ENCODE results near the gene MEGF8. TPM values are rescaled to one million over a fixed set of nuclear protein-coding genes. Genes with fewer than 3 reads are reported as not detected.

Gene MEGF8
- total and polyA plus RNA-seq, 9 of the 15 experiments (the other 6 are each of a cell fraction or from before 2014, with no cell fraction given) = 0.28 to 13.1 (median 3.0) TPM

- Histone ChIP-seq H3K4me3 (no peak within 1 kb of the TSS), H3K9me3 (replicated peaks; ENCODE audit: control insufficient read depth, insufficient read depth, low read depth, low read length) (no peaks in the 10 kb centered on the region), H3K9me1 (ENCODE audit: control insufficient read depth, insufficient read depth, low read length) (no peaks in the 10 kb centered on the region), H3K36me3 (ENCODE audit: control insufficient read depth, insufficient read depth, low read length) (no peaks in the 10 kb centered on the region), H2AFZ (ENCODE audit: low read depth, low read length) (no peak within 1 kb of the TSS), H3K4me1 (replicated peaks in 1 of 2; ENCODE audit: control insufficient read depth in 2 of 2, insufficient read depth in 2 of 2, low read length in 2 of 2) (peaks cover 0 to 17% of the 10 kb centered on the region in 2 experiments; a peak in 2 of 5 replicates), H3K9ac (ENCODE audit: insufficient read depth in 1 of 2, low read depth in 2 of 2, low read length in 2 of 2) (no peak within 1 kb of the TSS), H3K4me2 (ENCODE audit: insufficient read depth, low read length) (no peak within 1 kb of the TSS), H3K27me3 (ENCODE audit: control insufficient read depth in 2 of 2, insufficient read depth in 2 of 2, low read length in 2 of 2) (peaks cover 25 to 29% of the 10 kb centered on the region in 2 experiments), H3K79me2 (ENCODE audit: control insufficient read depth, insufficient read depth, low read length) (no peaks in the 10 kb centered on the region), H3K27ac (ENCODE audit: extremely low read depth, low read depth, low read length) (no peak within 1 kb of the TSS), H4K20me1 (replicated peaks; ENCODE audit: control insufficient read depth, insufficient read depth, low read length) (no peaks in the 10 kb centered on the region)
- POLR2A ChIA-PET = no interaction called here
- no peak for FAIRE-seq
- in situ Hi-C loops (cut with MboI) = no loop called here
- no TSS peak for BruUV-seq (replicated peaks)
- WGBS (ENCODE audit: insufficient coverage, low coverage, missing lambda C conversion rate) = 11% methylated on average over 11 of the region's 12 CpGs
- TF ChIP-seq DACH1 (IDR thresholded peaks at IDR 0.05; ENCODE audit: partially characterized antibody) (no peak), ZC3H8 (IDR thresholded peaks at IDR 0.05) (no peak)
- intact Hi-C loops (cut with micrococcal nuclease) = no loop called here
- CTCF ChIA-PET (ENCODE audit: low intra/inter-chr PET ratio) = interaction anchor here (1.0 kb wide), 1 partner anchor 281 kb away, joined by 3 read pairs; no protein-coding TSS in a partner anchor
- no peak for ATAC-seq
- DNase-seq (ENCODE audit: extremely low read depth in 1 of 4, low spot score in 3 of 4) = no peak
Observed at GRCh38 chr19:42389899-42390298, 64.5 kb downstream of the MEGF8 start, which contains the start of gene CNFN. TSS of gene CNFN (minus strand) at chr19:42390297. CDS start at chr19:42389037, 1,260 bp downstream.

GRCh38 chr19:42392165-42392564 lies 66.7 kb downstream of the MEGF8 start:
- H3K4me3 ChIP-seq = no peak overlapping the region
- in situ Hi-C loops (cut with MboI) = no loop called here
- H4K20me1 ChIP-seq (replicated peaks; ENCODE audit: control insufficient read depth, insufficient read depth, low read length) = no peaks in the 10 kb centered on the region
- peaks cover 1% of the 10 kb centered on the region; the same call in 1 of the 3 replicates for H3K79me2 ChIP-seq (ENCODE audit: control insufficient read depth, insufficient read depth, low read length)
- no peak overlapping the region for H3K4me2 ChIP-seq (ENCODE audit: insufficient read depth, low read length)
- DNase-seq (ENCODE audit: extremely low read depth in 1 of 4, low spot score in 3 of 4) (no peak), FAIRE-seq (no peak), ATAC-seq (no peak)
- H2AFZ ChIP-seq (ENCODE audit: low read depth, low read length) = no peak overlapping the region
- H3K27me3 ChIP-seq (ENCODE audit: control insufficient read depth in 2 of 2, insufficient read depth in 2 of 2, low read length in 2 of 2) = peaks cover 22 to 29% of the 10 kb centered on the region in 2 experiments
- no peak overlapping the region for H3K27ac ChIP-seq (ENCODE audit: extremely low read depth, low read depth, low read length)
- BruUV-seq (replicated peaks) = no TSS peak
- 9% methylated on average over 4 of the region's 4 CpGs for WGBS (ENCODE audit: insufficient coverage, low coverage, missing lambda C conversion rate)
- ChIA-PET CTCF (ENCODE audit: low intra/inter-chr PET ratio) (no interaction called here), POLR2A (interaction anchor here (0.6 to 0.7 kb wide), 2 partner anchors 39 to 1898 kb away, joined by 4 read pairs; no protein-coding TSS in a partner anchor)
- no peaks in the 10 kb centered on the region for H3K9me1 ChIP-seq (ENCODE audit: control insufficient read depth, insufficient read depth, low read length)
- intact Hi-C loops (cut with micrococcal nuclease) = no loop called here
- no peaks in the 10 kb centered on the region for H3K9me3 ChIP-seq (replicated peaks; ENCODE audit: control insufficient read depth, insufficient read depth, low read depth, low read length)
- H3K4me1 ChIP-seq (replicated peaks in 1 of 2; ENCODE audit: control insufficient read depth in 2 of 2, insufficient read depth in 2 of 2, low read length in 2 of 2) = peaks cover 9 to 21% of the 10 kb centered on the region in 2 experiments
- H3K9ac ChIP-seq (ENCODE audit: insufficient read depth in 1 of 2, low read depth in 2 of 2, low read length in 2 of 2) = no peak overlapping the region
- H3K36me3 ChIP-seq (ENCODE audit: control insufficient read depth, insufficient read depth, low read length) = no peaks in the 10 kb centered on the region
- TF ChIP-seq BMI1 (IDR thresholded peaks at IDR 0.05; ENCODE audit: low read length) = no peak
- no peak for TF ChIP-seq TAL1 (IDR thresholded peaks at IDR 0.05)
- TF ChIP-seq DACH1 (IDR thresholded peaks at IDR 0.05; ENCODE audit: partially characterized antibody) = no peak
- no peak for TF ChIP-seq TSC22D4 (tag; IDR thresholded peaks at IDR 0.05)
- no peak for TF ChIP-seq THAP12 (CRISPR knock-in tag; IDR thresholded peaks at IDR 0.05)
- no peak for TF ChIP-seq THRB (CRISPR knock-in tag; conservative IDR thresholded peaks at IDR 0.05)
- TF ChIP-seq, protein P1, sequence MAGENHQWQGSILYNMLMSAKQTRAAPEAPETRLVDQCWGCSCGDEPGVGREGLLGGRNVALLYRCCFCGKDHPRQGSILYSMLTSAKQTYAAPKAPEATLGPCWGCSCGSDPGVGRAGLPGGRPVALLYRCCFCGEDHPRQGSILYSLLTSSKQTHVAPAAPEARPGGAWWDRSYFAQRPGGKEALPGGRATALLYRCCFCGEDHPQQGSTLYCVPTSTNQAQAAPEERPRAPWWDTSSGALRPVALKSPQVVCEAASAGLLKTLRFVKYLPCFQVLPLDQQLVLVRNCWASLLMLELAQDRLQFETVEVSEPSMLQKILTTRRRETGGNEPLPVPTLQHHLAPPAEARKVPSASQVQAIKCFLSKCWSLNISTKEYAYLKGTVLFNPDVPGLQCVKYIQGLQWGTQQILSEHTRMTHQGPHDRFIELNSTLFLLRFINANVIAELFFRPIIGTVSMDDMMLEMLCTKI (IDR thresholded peaks at IDR 0.05; ENCODE audit: partially characterized antibody) = no peak
- no peak for TF ChIP-seq ZNF668 (CRISPR knock-in tag; IDR thresholded peaks at IDR 0.05)
- TF ChIP-seq HBP1 (CRISPR knock-in tag; IDR thresholded peaks at IDR 0.05) = no peak

All from K562 (cell line).